HL-60 (cell line): Measurements from ENCODE around the gene KRT12.
"Not testable (repeated sequence)": the region's sequence is repeated elsewhere in the genome, so short reads cannot be mapped to it uniquely, and the experiment has no call there.

Experiments
- DNase-seq, 2 experiments: peaks; one replicate each; pipeline ENCODE4 v3.0.0-alpha.2; 2010 to 2020; ENCODE audit warnings: low read depth in 1 of 2, low spot score in 1 of 2
- H3K27ac ChIP-seq: fragments of 250-450 bp; sonication (Bioruptor Pico); replicated peaks from 2 replicates; pipeline ENCODE4 v1.5.1; 2020; ENCODE audit warnings: mild to moderate bottlenecking, moderate library complexity
- H3K27me3 ChIP-seq: fragments of 250-450 bp; sonication (Bioruptor Pico); 2 replicates; pipeline ENCODE4 v1.5.1; 2021; ENCODE audit warnings: mild to moderate bottlenecking, moderate library complexity; ENCODE audit not compliant: insufficient read depth, poor library complexity, severe bottlenecking
- H3K4me3 ChIP-seq: replicated peaks from 2 replicates; pipeline ENCODE4 v1.5.1; 2011; ENCODE audit warnings: mild to moderate bottlenecking, control low read depth, low read length; ENCODE audit not compliant: insufficient read depth
- CTCF ChIP-seq: IDR thresholded peaks from one replicate; pipeline ENCODE4 v1.5.1; 2011; ENCODE audit warnings: low read length, control low read depth, inconsistent platforms; ENCODE audit not compliant: insufficient read depth
- GABPA ChIP-seq: IDR thresholded peaks from 2 replicates; pipeline ENCODE4 v1.6.1; 2012; ENCODE audit warnings: low read depth
- POLR2AphosphoS5 ChIP-seq: IDR thresholded peaks from 2 replicates; pipeline ENCODE4 v1.6.1; 2012; ENCODE audit warnings: low read depth
- SPI1 ChIP-seq: IDR thresholded peaks from 2 replicates; pipeline ENCODE4 v1.6.1; 2012; ENCODE audit warnings: low read depth, mild to moderate bottlenecking, borderline replicate concordance
- TF ChIP-seq, protein P1 (sequence below): IDR thresholded peaks from 2 replicates; pipeline ENCODE4 v1.6.1; 2012; ENCODE audit warnings: low read depth; ENCODE audit not compliant: insufficient replicate concordance

The KRT12 gene

DNA sequence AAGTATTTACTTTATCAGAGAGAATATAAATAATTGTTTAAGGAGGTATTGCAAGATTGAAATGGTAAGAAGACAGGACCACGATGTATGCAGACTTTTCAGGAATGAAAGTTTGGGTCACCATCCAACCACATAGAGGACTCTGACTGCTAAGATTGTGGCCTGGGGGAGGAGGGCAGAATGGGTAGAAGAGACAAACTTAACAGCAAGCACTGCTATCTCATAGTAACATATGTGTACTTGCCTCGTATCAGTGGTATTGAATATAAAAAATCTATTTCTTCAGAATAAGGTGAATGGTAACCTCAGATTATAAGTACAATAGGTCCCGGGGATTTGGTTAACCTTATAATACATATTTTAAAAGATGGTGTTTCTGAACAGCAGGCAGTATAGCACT, 50.5 kb downstream of the KRT12 start:
- DNase-seq, result no peak
- Histone ChIP-seq H3K27me3 (peaks cover 3% of the 10 kb centered on the region), H3K4me3 (no peak overlapping the region), H3K27ac (no peak overlapping the region)
- TF ChIP-seq POLR2AphosphoS5 (no peak), GABPA (no peak), SPI1 (no peak), CTCF (no peak)
- TF ChIP-seq, protein P1, sequence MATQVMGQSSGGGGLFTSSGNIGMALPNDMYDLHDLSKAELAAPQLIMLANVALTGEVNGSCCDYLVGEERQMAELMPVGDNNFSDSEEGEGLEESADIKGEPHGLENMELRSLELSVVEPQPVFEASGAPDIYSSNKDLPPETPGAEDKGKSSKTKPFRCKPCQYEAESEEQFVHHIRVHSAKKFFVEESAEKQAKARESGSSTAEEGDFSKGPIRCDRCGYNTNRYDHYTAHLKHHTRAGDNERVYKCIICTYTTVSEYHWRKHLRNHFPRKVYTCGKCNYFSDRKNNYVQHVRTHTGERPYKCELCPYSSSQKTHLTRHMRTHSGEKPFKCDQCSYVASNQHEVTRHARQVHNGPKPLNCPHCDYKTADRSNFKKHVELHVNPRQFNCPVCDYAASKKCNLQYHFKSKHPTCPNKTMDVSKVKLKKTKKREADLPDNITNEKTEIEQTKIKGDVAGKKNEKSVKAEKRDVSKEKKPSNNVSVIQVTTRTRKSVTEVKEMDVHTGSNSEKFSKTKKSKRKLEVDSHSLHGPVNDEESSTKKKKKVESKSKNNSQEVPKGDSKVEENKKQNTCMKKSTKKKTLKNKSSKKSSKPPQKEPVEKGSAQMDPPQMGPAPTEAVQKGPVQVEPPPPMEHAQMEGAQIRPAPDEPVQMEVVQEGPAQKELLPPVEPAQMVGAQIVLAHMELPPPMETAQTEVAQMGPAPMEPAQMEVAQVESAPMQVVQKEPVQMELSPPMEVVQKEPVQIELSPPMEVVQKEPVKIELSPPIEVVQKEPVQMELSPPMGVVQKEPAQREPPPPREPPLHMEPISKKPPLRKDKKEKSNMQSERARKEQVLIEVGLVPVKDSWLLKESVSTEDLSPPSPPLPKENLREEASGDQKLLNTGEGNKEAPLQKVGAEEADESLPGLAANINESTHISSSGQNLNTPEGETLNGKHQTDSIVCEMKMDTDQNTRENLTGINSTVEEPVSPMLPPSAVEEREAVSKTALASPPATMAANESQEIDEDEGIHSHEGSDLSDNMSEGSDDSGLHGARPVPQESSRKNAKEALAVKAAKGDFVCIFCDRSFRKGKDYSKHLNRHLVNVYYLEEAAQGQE, result no peak

DNA sequence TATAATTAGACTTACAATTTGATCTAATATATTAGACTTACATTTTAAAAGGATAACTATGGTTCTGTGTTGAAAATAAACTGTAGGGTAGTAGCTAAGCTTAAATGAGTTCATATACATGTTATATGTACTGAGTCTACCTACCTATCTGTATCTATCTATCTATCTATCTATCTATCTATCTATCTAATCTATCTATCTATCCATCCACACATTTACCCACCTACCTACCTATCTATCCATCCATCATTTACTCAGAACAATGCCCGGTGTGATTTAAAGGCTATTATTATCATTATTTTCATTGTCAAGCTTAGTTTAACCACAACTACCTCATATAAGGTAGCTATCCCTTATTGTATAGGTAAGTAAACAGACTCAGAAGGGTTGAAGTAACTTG, 51.6 kb downstream of the KRT12 start:
- DNase-seq, result no peak
- H3K27me3 ChIP-seq, result peaks cover 13% of the 10 kb centered on the region
- TF ChIP-seq, protein P1, result no peak
- TF ChIP-seq POLR2AphosphoS5 (no peak), SPI1 (no peak), GABPA (no peak), CTCF (no peak)
- no peak overlapping the region for H3K27ac ChIP-seq
- no peak overlapping the region for H3K4me3 ChIP-seq

DNA sequence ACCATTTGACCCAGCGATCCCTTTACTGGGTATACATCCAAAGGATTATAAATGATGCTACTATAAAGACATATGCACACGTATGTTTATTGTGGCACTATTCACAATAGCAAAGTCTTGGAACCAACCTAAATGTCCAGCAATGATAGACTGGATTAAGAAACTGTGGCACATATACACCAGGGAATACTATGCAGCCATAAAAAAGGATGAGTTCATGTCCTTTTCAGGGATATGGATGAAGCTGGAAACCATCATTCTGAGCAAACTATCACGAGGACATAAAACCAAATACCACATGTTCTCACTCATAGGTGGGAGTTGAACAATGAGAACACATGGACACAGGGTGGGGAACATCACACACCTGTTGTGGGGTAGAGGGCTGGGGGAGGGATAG, 52.4 kb downstream of the KRT12 start:
- DNase-seq, H3K4me3 ChIP-seq, H3K27ac ChIP-seq: not testable (repeated sequence)
- peaks cover 19% of the 10 kb centered on the region for H3K27me3 ChIP-seq

GRCh38 chr17:40813804-40814203, 53.2 kb downstream of the KRT12 start:
- Histone ChIP-seq H3K27ac (no peak overlapping the region), H3K27me3 (peaks cover 19% of the 10 kb centered on the region), H3K4me3 (no peak overlapping the region)
- no peak for TF ChIP-seq GABPA
- no peak for TF ChIP-seq SPI1
- no peak for TF ChIP-seq POLR2AphosphoS5
- DNase-seq, result no peak

- no peak for TF ChIP-seq POLR2AphosphoS5
- no peak for TF ChIP-seq SPI1
- TF ChIP-seq, protein P1, result no peak
- no peak for TF ChIP-seq GABPA
- TF ChIP-seq CTCF, result no peak
- H3K27me3 ChIP-seq, result peaks cover 19% of the 10 kb centered on the region
These were observed 54.4 kb downstream of the KRT12 start for GRCh38 chr17:40812639-40813038.

More at GRCh38 chr17:40812639-40813038, 54.4 kb downstream of the KRT12 start:
- H3K27ac ChIP-seq, result no peak overlapping the region
- no peak overlapping the region for H3K4me3 ChIP-seq
- no peak for DNase-seq
